GM23248 (cell line): Measurements from ENCODE around the gene PIBF1. TPM values are rescaled to one million over a fixed set of nuclear protein-coding genes. Genes with fewer than 3 reads are reported as not detected.
"Not testable (repeated sequence)": the region's sequence is repeated elsewhere in the genome, so short reads cannot be mapped to it uniquely, and the experiment has no call there.

Experiments
- DNase-seq: peaks from one replicate; pipeline ENCODE4 v3.0.0-alpha.2; 2015
- H2AFZ ChIP-seq: fragments of 200-600 bp; sonication (generic); 2 replicates; pipeline ENCODE4 v1.6.1; 2016; ENCODE audit warnings: antibody characterized with exemption
- H3F3A ChIP-seq: fragments of 200-600 bp; sonication (generic); 2 replicates; pipeline ENCODE4 v1.6.1; 2016; ENCODE audit warnings: mild to moderate bottlenecking, antibody characterized with exemption, mixed run types; ENCODE audit not compliant: insufficient read depth
- H3K27ac ChIP-seq: fragments of 200-600 bp; sonication (generic); 2 replicates; pipeline ENCODE4 v1.5.1; 2016; ENCODE audit warnings: mild to moderate bottlenecking
- H3K27me3 ChIP-seq: fragments of 200-600 bp; sonication (generic); replicated peaks from 2 replicates; pipeline ENCODE4 v1.6.1; 2016; ENCODE audit warnings: mild to moderate bottlenecking; ENCODE audit not compliant: insufficient read depth
- H3K36me3 ChIP-seq: fragments of 200-600 bp; sonication (generic); 2 replicates; pipeline ENCODE4 v1.6.1; 2016; ENCODE audit warnings: low read depth, mild to moderate bottlenecking
- H3K4me1 ChIP-seq: fragments of 200-600 bp; sonication (generic); 2 replicates; pipeline ENCODE4 v1.6.1; 2016; ENCODE audit warnings: mild to moderate bottlenecking; ENCODE audit not compliant: insufficient read depth
- H3K4me2 ChIP-seq: fragments of 200-600 bp; sonication (generic); one replicate; pipeline ENCODE4 v1.6.1; 2016; ENCODE audit warnings: mild to moderate bottlenecking; ENCODE audit not compliant: unreplicated experiment
- H3K4me3 ChIP-seq: fragments of 200-600 bp; sonication (generic); 2 replicates; pipeline ENCODE4 v1.5.1; 2016; ENCODE audit warnings: mild to moderate bottlenecking
- H3K79me2 ChIP-seq: fragments of 200-600 bp; sonication (generic); 2 replicates; pipeline ENCODE4 v1.6.1; 2016; ENCODE audit warnings: mild to moderate bottlenecking; ENCODE audit not compliant: insufficient read depth
- H3K9ac ChIP-seq: fragments of 200-600 bp; sonication (generic); 2 replicates; pipeline ENCODE4 v1.6.1; 2016; ENCODE audit warnings: mild to moderate bottlenecking
- H3K9me2 ChIP-seq: fragments of 200-600 bp; sonication (generic); 2 replicates; pipeline ENCODE4 v1.6.1; 2016; ENCODE audit warnings: mixed run types, mild to moderate bottlenecking, moderate library complexity; ENCODE audit not compliant: insufficient read depth
- H3K9me3 ChIP-seq: fragments of 200-600 bp; sonication (generic); one replicate; pipeline ENCODE4 v1.6.1; 2017; ENCODE audit warnings: low read depth
- H4K20me1 ChIP-seq: fragments of 200-600 bp; sonication (generic); 2 replicates; pipeline ENCODE4 v1.6.0; 2016; ENCODE audit not compliant: insufficient read depth
- EZH2 ChIP-seq: fragments of 200-600 bp; sonication (generic); IDR thresholded peaks from 2 replicates; pipeline ENCODE4 v1.6.1; 2018; ENCODE audit warnings: antibody characterized with exemption, mild to moderate bottlenecking; ENCODE audit not compliant: insufficient read depth, poor library complexity, severe bottlenecking
- EZH2phosphoT487 ChIP-seq: fragments of 200-600 bp; sonication (generic); IDR thresholded peaks from 2 replicates; pipeline ENCODE4 v1.6.1; 2018; ENCODE audit warnings: antibody characterized with exemption, moderate library complexity, mild to moderate bottlenecking, low read depth; ENCODE audit not compliant: insufficient read depth
- WGBS, 2 experiments: methylation state at CpG; one replicate each; pipeline ENCODE4 v1.1.6; 2015 to 2017; ENCODE audit warnings: low lambda C conversion rate in 2 of 2, low coverage in 1 of 2; ENCODE audit errors: missing lambda C conversion rate in 2 of 2; 5-methylcytosine and 5-hydroxymethylcytosine counted together
- in situ Hi-C: fragments of 300-500 bp; cut with MboI; formaldehyde crosslinking; loops from 2 replicates; pipeline ENCODE4 v1.15.0; 2020
- polyA plus RNA-seq: library from polyadenylated mRNA; unstranded; fragments of >200 nt; fragmentation: Nextera tagmentation; extraction: Ambion mirVana; gene quantifications from 2 replicates; pipeline ENCODE4 v1.2.1, GENCODE V29; 2016
- total RNA-seq: library from RNA; depleted of rRNA; stranded (reverse); fragments of >200 nt; shearing (Covaris generic); gene quantifications from 2 replicates; pipeline ENCODE4 v1.2.3, GENCODE V29; 2014

The PIBF1 gene
- total and polyA plus RNA-seq, 2 experiments from 2014 or later = 15.2 to 17.0 TPM

DNA sequence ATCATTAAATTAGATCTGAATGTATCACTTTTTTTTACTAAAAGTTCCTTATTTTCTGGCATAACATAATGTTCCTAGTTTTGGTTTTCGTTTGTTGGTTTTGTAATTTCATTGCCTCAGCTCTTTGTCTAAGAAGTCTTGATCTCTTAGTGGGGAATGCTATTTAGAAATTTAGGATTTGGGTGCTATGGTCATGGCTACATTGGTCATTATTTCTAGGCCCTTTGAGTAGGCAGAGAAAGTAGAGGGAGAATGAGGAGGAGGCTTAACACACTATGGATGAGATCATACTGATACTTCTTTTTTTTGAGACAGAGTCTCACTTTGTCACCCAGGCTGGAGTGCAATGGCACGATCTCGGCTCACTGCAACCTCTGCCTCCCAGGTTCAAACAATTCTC, 41.8 kb downstream of the PIBF1 start:
- Histone ChIP-seq H4K20me1 (no peaks in the 10 kb centered on the region), H3K9me3 (no peaks in the 10 kb centered on the region), H3K27me3 (no peaks in the 10 kb centered on the region), H3K9ac (no peak overlapping the region), H3K9me2 (no peaks in the 10 kb centered on the region), H2AFZ (no peak overlapping the region), H3K79me2 (peaks cover 4% of the 10 kb centered on the region), H3K4me3 (no peak overlapping the region), H3K4me2 (no peak overlapping the region), H3K27ac (no peak overlapping the region), H3K4me1 (peaks cover 5% of the 10 kb centered on the region; the same call in 1 of the 2 replicates), H3F3A (no peaks in the 10 kb centered on the region), H3K36me3 (peaks cover 19% of the 10 kb centered on the region)
- 76% methylated on average over 3 of the region's 3 CpGs for WGBS, 2 experiments
- in situ Hi-C loops = loop anchor here (25.0 kb wide), 1 partner anchor 889 kb away; no protein-coding TSS in a partner anchor
- TF ChIP-seq EZH2 (no peak), EZH2phosphoT487 (no peak)
- DNase-seq = no peak

DNA sequence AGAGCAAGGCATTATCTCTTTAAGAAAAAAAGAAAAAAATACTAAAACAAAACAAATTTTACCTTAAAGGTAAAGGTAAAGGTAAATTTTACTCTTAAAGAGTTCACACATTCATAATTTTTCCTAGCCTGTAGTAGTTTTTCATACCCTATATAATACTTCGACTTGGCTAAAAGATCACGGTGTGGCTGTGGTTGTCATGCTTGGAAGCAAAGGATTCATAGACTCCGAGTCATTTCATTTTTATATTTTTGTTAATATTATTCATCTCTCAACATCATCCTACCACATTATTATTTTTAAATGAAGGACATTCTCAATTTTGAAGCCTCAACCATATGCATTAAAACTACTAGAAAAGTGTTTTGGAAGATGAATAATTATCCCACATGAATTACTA, 52.7 kb downstream of the PIBF1 start:
- Histone ChIP-seq H3K36me3 (peaks cover 16% of the 10 kb centered on the region), H3K27me3 (no peaks in the 10 kb centered on the region), H3K9me3 (no peaks in the 10 kb centered on the region), H4K20me1 (no peaks in the 10 kb centered on the region; the same call in 1 of the 2 replicates), H3K4me3 (no peak overlapping the region), H3K27ac (no peak overlapping the region), H3K9ac (no peak overlapping the region), H3K4me2 (no peak overlapping the region), H3K9me2 (no peaks in the 10 kb centered on the region), H3K4me1 (no peaks in the 10 kb centered on the region), H3F3A (0 out of 2 replicates have a peak, but pooled peaks cover 6% of the 10 kb centered on the region), H2AFZ (no peak overlapping the region), H3K79me2 (peaks cover 28% of the 10 kb centered on the region)
- DNase-seq = no peak
- no peak for TF ChIP-seq EZH2phosphoT487
- TF ChIP-seq EZH2 = no peak
- WGBS, 2 experiments = 94 to 99% methylated on average over 3 of the region's 3 CpGs
- in situ Hi-C loops = no loop called here

DNA sequence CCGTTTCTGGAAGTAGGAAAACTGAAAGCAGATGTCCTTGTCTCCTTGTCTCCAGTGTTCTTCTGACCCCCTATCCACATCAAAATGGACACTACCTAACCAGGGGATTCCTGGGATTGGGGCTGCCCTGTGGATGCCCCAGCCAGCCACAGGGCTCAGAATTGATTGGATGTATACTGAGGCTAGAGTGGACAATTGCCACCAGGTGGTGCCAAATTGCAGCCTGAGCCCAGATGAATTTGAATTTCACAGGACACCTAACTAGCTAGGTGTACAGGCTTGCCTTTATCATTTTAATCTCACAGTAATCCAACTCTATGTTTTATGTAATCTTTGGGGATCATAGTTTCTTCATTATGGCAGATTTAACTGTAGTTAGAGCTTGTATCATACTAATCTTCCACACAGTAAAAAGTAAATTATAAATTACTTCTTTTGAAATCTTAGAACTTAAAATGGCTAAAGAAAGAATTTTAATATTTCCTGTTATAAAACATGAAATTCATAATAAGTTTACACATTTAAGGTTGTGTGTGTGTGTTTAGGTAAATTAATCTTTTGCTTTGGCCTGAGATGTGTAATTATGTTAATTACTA, 58.0 kb downstream of the PIBF1 start:
- Histone ChIP-seq H3K9ac (no peak overlapping the region), H3K4me2 (no peak overlapping the region), H3K79me2 (no peaks in the 10 kb centered on the region), H2AFZ (no peak overlapping the region), H3K27ac (no peak overlapping the region), H3K9me3 (no peaks in the 10 kb centered on the region), H3K9me2 (no peaks in the 10 kb centered on the region), H4K20me1 (no peaks in the 10 kb centered on the region), H3F3A (0 out of 2 replicates have a peak, but pooled peaks cover 6% of the 10 kb centered on the region), H3K27me3 (no peaks in the 10 kb centered on the region), H3K4me3 (no peak overlapping the region), H3K4me1 (no peaks in the 10 kb centered on the region), H3K36me3 (peaks cover 24% of the 10 kb centered on the region)
- WGBS, 2 experiments = 7 to 21% methylated on average over 1 of the region's 1 CpG
- TF ChIP-seq EZH2 (no peak), EZH2phosphoT487 (no peak)
- peak; percentile 70 for DNase-seq
- in situ Hi-C loops = no loop called here

DNA sequence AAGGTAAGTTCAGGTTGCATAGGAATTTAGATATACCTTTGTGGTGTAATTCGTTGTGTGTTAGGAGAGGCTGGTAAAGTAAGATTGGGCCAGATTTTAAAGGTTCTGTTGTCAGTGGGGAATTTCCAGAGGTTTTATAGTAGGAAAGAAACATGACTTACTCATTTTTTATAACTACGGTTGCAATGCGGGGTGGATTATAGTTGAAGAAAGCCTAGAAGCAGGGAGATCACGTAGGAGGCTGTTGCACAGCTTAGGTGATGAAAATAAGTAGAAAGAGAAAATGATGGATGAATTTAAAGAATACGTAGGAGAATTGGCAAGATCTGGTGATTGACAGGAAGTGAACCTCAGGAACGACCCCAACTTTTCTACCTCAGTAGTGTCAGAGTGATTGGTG, 61.1 kb downstream of the PIBF1 start:
- 0 out of 2 replicates have a peak, but pooled peaks cover 6% of the 10 kb centered on the region for H3F3A ChIP-seq
- no peaks in the 10 kb centered on the region for H3K9me2 ChIP-seq
- H2AFZ ChIP-seq = no peak overlapping the region
- no peak for DNase-seq
- H3K27me3 ChIP-seq = no peaks in the 10 kb centered on the region
- TF ChIP-seq EZH2 (no peak), EZH2phosphoT487 (no peak)
- no peak overlapping the region for H3K4me3 ChIP-seq
- no peaks in the 10 kb centered on the region for H3K4me1 ChIP-seq
- no peaks in the 10 kb centered on the region for H4K20me1 ChIP-seq
- no peak overlapping the region for H3K9ac ChIP-seq
- in situ Hi-C loops = no loop called here
- H3K4me2 ChIP-seq = no peak overlapping the region
- WGBS, 2 experiments = 97% methylated on average over 6 of the region's 6 CpGs
- no peaks in the 10 kb centered on the region for H3K79me2 ChIP-seq
- peaks cover 16% of the 10 kb centered on the region; the same call in 1 of the 2 replicates for H3K36me3 ChIP-seq
- no peaks in the 10 kb centered on the region for H3K9me3 ChIP-seq
- H3K27ac ChIP-seq = no peak overlapping the region

DNA sequence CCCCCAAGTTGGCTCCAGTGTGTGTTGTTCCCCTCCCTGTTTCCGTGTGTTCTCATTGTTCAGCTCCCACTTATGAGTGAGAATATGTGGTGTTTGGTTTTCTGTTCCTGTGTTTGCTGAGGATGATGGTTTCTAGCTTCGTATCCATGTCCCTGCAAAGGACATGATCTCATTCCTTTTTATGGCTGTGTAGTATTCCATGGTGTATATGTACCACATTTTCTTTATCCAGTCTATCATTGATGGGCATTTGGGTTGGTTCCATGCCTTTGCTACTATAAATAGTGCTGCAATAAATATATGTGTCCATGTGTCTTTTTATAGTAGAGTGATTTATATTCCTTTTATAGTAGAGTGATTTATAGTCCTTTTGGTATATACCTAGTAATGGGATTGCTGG, 63.2 kb downstream of the PIBF1 start:
- H4K20me1 ChIP-seq, H3K79me2 ChIP-seq, H3K27me3 ChIP-seq, DNase-seq, H3K9me2 ChIP-seq, in situ Hi-C loops, H3K4me2 ChIP-seq, H3K9ac ChIP-seq, H2AFZ ChIP-seq, H3K27ac ChIP-seq, H3K4me3 ChIP-seq, H3K4me1 ChIP-seq, H3K9me3 ChIP-seq: not testable (repeated sequence)
- WGBS, 2 experiments = 96 to 100% methylated on average over 2 of the region's 2 CpGs
- H3F3A ChIP-seq = peaks cover 13% of the 10 kb centered on the region; the same call in 1 of the 2 replicates
- peaks cover 16% of the 10 kb centered on the region; the same call in 1 of the 2 replicates for H3K36me3 ChIP-seq
